ENCODE data around the gene SLC16A1.
"Not testable (repeated sequence)": the region's sequence is repeated elsewhere in the genome, so short reads cannot be mapped to it uniquely, and the experiment has no call there.

Gene SLC16A1

DNA sequence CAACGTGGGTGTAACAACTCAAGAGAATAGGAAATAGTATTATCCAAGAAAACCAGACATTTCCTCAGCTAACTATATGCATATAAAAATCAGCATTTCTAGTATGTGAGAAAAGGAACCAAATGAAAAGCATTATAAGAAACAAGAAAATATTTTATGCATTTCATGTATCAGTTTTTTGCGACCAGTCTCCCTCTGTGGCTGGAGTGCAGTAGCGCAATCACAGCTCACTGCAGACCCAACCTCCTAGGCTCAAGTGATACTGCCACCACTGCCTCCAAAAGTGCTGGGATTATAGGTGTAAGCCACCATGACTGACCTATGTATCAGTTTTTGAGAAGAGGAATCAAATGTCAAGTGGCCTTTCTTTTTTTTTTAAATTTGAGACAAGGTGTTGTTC, 31.0 kb downstream of the SLC16A1 start:
- no peak for DNase-seq (ENCODE audit: low read depth in 2 of 2)

GRCh38 chr1:112923959-112924349, 32.0 kb downstream of the SLC16A1 start:
- DNase-seq (ENCODE audit: low read depth in 2 of 2): no peak

DNA sequence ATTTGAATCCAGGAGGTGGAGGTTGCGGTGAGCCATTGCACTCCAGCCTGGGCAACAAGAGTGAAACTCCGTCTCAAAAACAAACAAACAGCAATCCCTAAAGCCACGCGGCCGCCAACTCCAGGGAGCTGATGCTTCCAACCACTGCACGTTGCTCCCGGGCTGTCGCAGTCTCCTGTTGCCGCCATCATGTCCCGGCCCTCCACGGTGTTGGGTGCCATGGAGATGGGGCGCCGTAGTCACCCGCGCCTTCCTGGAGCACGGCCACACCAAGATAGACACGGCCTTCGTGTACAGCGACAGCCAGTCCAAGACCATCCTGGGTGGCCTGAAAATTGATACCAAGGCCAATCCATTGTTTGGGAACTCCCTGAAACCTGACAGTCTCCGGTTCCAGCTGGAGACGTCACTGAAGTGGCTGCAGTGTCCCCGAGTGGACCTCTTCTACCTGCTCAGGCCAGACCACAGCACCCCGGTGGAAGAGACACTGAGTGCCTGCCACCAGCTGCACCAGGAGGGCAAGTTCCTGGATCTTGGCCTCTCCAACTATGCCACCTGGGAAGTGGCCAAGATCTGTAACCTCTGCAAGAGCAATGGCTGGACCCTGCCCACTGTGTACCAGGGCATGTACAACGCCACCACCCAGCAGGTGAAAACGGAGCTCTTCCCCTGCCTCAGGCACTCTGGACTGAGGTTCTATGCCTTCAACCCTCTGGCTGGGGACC, 32.6 kb downstream of the SLC16A1 start:
- no peak for DNase-seq (ENCODE audit: low read depth in 2 of 2)

GRCh38 chr1:112911506-112912220, 44.3 kb downstream of the SLC16A1 start:
- DNase-seq (ENCODE audit: low read depth in 2 of 2): no peak

DNA sequence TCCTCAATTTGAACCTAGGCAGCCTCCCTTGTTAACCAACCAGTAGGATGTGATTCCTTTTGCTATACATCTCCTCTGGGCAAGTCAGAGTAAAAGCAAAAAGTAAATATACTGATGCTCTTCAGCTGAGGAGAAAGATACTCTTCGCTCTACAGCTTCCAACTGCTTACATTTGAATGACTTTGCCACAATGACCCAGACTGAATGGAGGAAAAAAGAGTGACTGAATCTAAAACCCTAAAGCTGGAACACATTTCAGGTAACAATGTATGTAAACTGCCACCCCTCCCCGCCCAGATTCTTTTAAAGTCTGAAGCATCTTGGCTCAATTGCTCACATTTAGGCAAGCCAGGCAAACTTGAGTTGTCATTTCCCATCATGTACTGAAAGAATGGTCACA, 46.1 kb downstream of the SLC16A1 start:
- no peak for DNase-seq (ENCODE audit: low read depth in 2 of 2)

DNA sequence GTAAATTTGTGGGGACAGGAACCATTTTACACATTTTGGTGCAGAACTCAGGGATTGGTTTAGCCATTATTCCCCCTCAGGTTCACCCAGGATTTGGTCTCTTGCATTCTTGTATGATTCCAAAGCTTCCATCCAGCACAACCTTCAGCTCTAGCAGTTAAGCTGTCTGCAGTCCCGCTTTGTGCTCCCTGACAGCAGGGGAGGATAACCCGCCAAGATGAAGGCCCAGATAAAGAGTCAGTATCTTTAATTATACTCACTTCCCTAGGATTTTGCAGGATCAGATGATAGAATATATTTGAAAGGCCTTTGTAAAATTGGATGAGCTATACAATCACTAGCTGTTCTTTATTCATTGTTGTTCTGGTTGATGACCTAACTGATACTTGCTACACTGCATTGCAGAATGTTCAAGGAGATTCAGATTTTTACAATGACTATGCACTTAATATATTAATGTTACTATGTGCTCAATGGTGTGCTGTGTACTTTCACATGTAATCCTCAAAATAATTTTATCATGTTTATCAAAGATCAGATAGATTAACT, 49.8 kb downstream of the SLC16A1 start:
- no peak for DNase-seq (ENCODE audit: low read depth in 2 of 2)

GRCh38 chr1:112905395-112906149, 50.4 kb downstream of the SLC16A1 start:
- no peak for DNase-seq (ENCODE audit: low read depth in 2 of 2)

DNA sequence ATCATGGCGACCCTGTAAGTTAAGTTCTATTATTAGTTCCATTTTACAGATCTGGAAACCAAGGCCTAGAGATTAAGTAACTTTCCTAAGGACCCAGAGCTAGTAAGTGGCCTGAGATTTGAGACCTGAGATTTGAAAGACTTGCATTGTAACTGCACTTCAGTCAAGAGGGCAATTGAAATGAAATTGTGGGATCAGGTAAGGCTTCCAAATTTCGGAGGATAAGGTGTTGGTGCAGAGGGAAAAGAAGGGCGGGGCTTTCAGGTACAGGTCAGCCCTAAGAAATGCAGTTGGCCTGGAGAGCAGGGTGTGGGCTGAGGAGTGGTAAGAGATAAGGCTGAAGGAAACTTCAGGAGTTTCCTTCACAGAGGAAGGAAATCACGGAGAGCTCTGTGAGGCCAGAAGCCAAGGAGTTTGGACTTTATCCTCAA, 51.1 kb downstream of the SLC16A1 start:
- DNase-seq (ENCODE audit: low read depth in 2 of 2): no peak

DNA sequence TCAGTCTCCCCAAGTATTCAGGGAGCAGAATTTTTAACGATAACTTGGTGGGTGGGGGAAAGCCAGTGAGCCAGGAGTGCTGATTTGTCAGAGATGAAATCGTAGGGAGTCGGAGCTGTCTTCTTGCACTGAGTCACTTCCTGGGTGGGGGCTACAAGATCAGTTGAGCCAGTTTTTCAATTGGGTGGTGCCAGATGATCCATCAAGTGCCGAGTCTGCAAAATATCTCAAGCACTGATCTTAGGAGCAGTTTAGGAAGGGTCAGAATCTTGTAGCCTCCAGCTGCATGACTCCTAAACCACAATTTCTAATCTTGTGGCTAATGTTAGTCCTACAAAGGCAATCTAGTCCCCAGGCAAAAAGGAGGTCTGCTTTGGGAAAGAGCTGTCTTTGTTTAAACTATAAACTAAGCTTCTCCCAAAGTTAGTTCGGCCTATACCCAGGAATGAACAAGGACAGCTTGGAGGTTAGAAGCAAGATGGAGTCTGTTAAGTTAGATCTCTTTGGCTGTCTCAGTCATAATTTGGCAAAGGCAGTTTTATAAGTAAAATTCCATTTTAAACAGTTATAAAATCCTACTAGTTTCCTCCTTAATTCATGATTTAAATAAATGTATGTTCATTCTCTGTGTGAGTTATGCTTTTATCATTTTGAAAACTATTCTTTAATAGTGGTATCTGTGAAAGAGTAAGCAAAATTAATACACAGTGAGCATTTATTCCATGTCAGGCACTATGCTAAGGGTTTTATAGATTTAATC, 51.7 kb downstream of the SLC16A1 start:
- peak; percentile 31 to 44 for DNase-seq (ENCODE audit: low read depth in 2 of 2)

GRCh38 chr1:112902221-112902620, 53.8 kb downstream of the SLC16A1 start:
- no peak for DNase-seq (ENCODE audit: low read depth in 2 of 2)

DNA sequence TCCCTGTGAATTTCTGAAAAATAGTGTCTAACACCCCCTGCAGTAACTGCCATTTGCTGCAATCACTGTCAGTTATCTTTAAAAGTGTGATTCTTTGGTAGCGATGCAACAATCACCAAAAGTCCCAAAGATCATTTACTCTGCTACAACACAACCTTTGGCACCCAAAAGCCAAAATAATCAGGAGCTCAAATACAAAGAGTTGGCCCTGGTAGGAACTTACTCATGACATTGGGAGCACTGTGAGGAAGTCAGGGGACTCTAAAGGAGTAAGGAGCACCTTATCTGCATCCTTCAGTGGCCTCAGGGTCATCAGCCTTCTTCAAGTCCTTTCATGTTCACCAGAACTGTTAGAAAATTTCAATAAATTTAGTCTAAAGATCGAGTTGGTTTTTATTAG, 54.6 kb downstream of the SLC16A1 start:
- DNase-seq (ENCODE audit: low read depth in 2 of 2): no peak

DNA sequence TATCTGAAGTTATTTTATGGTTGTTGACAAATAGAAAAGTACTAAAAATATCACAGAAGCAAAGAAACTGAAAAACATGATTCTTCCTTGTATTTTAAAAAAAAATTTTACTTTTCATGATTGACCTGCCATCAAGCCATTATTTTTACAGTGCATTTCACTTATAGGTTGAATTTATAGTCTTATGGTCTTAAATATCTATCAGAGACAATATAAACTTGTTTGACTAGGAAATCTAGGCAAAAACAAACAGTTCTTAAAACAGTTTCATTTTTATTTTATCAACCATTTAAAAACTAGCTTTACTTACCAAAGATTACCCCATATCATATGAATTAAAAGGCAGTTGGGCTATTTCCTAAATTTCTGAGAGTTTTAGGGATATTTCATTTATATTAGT, 59.2 kb downstream of the SLC16A1 start:
- DNase-seq (ENCODE audit: low read depth in 2 of 2): no peak

- DNase-seq (ENCODE audit: low read depth in 2 of 2): no peak
Observed at GRCh38 chr1:112894561-112895011, 61.4 kb downstream of the SLC16A1 start.

DNA sequence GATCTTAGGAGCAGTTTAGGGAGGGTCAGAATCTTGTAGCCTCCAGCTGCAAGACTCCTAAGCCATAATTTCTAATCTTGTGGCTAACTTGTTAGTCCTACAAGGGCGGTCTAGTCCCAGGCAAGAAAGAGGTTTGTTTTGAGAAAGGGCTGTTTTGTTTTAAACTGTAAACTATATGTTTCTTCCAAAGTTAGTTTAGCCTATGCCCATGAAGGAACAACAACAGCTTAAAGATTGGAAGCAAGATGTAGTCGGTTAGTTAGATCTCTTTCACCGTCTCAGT, 62.0 kb downstream of the SLC16A1 start:
- no peak for DNase-seq (ENCODE audit: low read depth in 2 of 2)

- no peak for DNase-seq (ENCODE audit: low read depth in 2 of 2)
Observed at GRCh38 chr1:112893288-112894009, 62.5 kb downstream of the SLC16A1 start.

- DNase-seq (ENCODE audit: low read depth in 2 of 2): not testable (repeated sequence)
Observed at GRCh38 chr1:112889906-112890305, 66.1 kb downstream of the SLC16A1 start.

GRCh38 chr1:112889052-112889768, 66.8 kb downstream of the SLC16A1 start:
- DNase-seq (ENCODE audit: low read depth in 2 of 2): no peak

DNA sequence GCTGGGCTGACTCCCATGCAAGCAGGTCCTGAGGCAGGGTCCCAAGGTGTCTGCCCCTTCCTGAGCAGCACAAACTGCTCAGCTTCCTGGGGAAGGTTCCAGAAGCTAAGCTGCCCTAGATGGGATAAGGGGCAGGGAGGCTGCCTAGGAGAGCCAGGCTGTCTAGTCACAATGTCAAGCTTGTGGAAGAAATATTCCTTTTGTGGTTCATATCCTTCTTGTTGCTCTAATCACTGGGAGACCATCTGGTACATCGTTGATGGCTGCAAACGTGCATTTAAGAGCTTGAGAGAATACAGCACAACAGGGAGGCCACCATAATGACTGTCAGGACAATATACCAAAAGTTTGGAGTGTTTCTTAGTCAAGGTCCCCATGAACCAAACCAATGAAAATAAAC, 67.4 kb downstream of the SLC16A1 start:
- no peak for DNase-seq (ENCODE audit: low read depth in 2 of 2)

DNA sequence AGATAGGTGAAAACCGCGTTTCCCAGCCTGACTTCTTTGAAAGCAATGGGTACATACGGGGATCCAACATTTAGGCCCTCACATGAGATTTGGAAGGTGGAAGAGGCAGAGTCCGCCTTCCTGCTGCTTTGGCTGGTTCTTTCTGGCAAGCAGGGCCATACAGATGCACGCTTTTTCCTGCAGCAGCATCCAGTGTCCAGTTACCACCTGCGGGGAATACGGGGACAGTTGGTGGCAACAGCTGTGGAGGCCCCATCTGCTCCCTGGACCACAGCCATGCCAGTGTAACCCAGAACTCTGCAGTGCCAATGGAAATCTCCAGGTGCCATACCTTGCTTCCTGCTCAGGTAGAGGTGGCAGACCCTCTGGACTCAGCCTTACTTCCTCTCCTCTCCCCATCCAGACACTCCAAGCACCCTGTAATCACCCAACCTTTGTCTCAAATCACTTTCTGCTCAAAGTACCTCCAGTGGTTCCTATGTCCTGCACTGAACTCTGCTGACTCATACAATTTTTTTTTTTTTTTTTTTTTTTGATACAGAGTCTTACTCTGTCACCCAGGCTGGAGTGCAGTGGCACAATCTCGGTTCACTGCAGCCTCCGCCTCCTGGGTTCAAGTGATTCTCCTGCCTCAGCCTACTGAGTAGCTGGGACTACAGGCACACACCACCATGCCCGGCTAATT, 68.3 kb downstream of the SLC16A1 start:
- DNase-seq (ENCODE audit: low read depth in 2 of 2): no peak

DNA sequence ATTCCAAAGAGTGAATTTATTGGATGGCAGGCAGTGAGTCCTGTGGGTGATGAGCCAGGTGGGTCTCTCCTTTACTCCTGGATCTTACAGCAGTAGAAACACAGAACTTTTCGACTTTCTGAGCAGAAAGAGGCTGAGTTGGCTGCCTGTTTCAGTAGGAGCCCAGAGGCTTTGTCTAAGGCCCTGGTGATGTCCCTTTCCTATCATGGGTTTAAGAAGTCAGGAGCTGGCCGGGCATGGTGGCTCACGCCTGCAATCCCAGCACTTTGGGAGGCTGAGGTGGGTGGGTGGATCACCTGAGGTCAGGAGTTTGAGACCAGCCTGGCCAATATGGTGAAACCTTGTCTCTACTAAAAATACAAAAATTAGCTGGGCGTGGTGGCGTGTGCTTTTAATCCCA, 71.0 kb downstream of the SLC16A1 start:
- DNase-seq (ENCODE audit: low read depth in 2 of 2): not testable (repeated sequence)

Data from stimulated activated CD4-positive, alpha-beta T cell treated with anti-CD3 and anti-CD28 coated beads, Interleukin-12 subunit alpha, Interleukin-12 subunit beta, amount 100 ng/mL, for 24 hours (primary cell).